Chondrocyte (in vitro differentiated cells): ENCODE data around the gene SORCS1. TPM values are rescaled to one million over a fixed set of nuclear protein-coding genes. Genes with fewer than 3 reads are reported as not detected.

ENCODE experiments used
- DNase-seq: peaks from one replicate; pipeline ENCODE4 v3.0.0; 2021; ENCODE audit warnings: mixed read lengths, low spot score
- H3K27ac Mint-ChIP-seq: one replicate; pipeline ENCODE4 v1.8.0; 2021; ENCODE audit warnings: mild to moderate bottlenecking, moderate library complexity, mixed read lengths; ENCODE audit not compliant: unreplicated experiment
- H3K27me3 Mint-ChIP-seq: 2 replicates; pipeline ENCODE4 v1.8.0; 2021; ENCODE audit warnings: low read depth, mixed read lengths
- H3K36me3 Mint-ChIP-seq: 2 replicates; pipeline ENCODE4 v1.8.0; 2021; ENCODE audit warnings: low read depth, mixed read lengths
- H3K4me1 Mint-ChIP-seq: 2 replicates; pipeline ENCODE4 v1.8.0; 2021; ENCODE audit warnings: low read depth, mild to moderate bottlenecking, mixed read lengths
- H3K4me3 Mint-ChIP-seq: one replicate; pipeline ENCODE4 v1.8.0; 2021; ENCODE audit warnings: mild to moderate bottlenecking, moderate library complexity, mixed read lengths; ENCODE audit not compliant: unreplicated experiment
- H3K9me3 Mint-ChIP-seq: 2 replicates; pipeline ENCODE4 v1.8.0; 2021; ENCODE audit warnings: low read depth, mixed read lengths
- CTCF ChIP-seq: fragments of 200-600 bp; sonication (generic); IDR thresholded peaks from 2 replicates; pipeline ENCODE4 v1.5.0; 2021; ENCODE audit warnings: antibody characterized with exemption, mild to moderate bottlenecking, moderate library complexity
- total RNA-seq: library from RNA; stranded (reverse); gene quantifications from 3 replicates; pipeline ENCODE4 v1.2.1, GENCODE V29; 2021

SORCS1 gene
- total RNA-seq, 1 donor from 2014 or later = not detected

- no peak for TF ChIP-seq CTCF
- no peaks in the 10 kb centered on the region for H3K9me3 Mint-ChIP-seq
- DNase-seq = no peak
- peaks cover 4% of the 10 kb centered on the region for H3K4me1 Mint-ChIP-seq
- H3K4me3 Mint-ChIP-seq = no peak overlapping the region
- H3K27me3 Mint-ChIP-seq = no peaks in the 10 kb centered on the region
- H3K27ac Mint-ChIP-seq = no peak overlapping the region
- H3K36me3 Mint-ChIP-seq = no peaks in the 10 kb centered on the region
Observed at GRCh38 chr10:106972381-106972780, 192.1 kb downstream of the SORCS1 start.

- Mint-ChIP-seq H3K4me3 (no peak overlapping the region), H3K27me3 (no peaks in the 10 kb centered on the region), H3K27ac (no peak overlapping the region), H3K9me3 (no peaks in the 10 kb centered on the region), H3K4me1 (peaks cover 4% of the 10 kb centered on the region), H3K36me3 (no peaks in the 10 kb centered on the region)
- no peak for TF ChIP-seq CTCF
- no peak for DNase-seq
Observed at GRCh38 chr10:106971411-106971831, 193.1 kb downstream of the SORCS1 start.

GRCh38 chr10:106967452-106967851, 197.1 kb downstream of the SORCS1 start:
- no peak for DNase-seq
- Mint-ChIP-seq H3K36me3 (no peaks in the 10 kb centered on the region), H3K4me3 (no peak overlapping the region), H3K4me1 (peaks cover 4% of the 10 kb centered on the region), H3K9me3 (no peaks in the 10 kb centered on the region), H3K27me3 (no peaks in the 10 kb centered on the region), H3K27ac (no peak overlapping the region)
- TF ChIP-seq CTCF = no peak

- no peaks in the 10 kb centered on the region for H3K36me3 Mint-ChIP-seq
- H3K4me3 Mint-ChIP-seq = no peak overlapping the region
- no peak overlapping the region for H3K27ac Mint-ChIP-seq
- H3K27me3 Mint-ChIP-seq = peaks cover 5% of the 10 kb centered on the region
- no peak for TF ChIP-seq CTCF
- H3K4me1 Mint-ChIP-seq = no peaks in the 10 kb centered on the region
- no peak for DNase-seq
- H3K9me3 Mint-ChIP-seq = no peaks in the 10 kb centered on the region
Observed at GRCh38 chr10:106960812-106961211, 203.7 kb downstream of the SORCS1 start.

- Mint-ChIP-seq H3K4me1 (no peaks in the 10 kb centered on the region), H3K27ac (no peak overlapping the region), H3K36me3 (no peaks in the 10 kb centered on the region), H3K4me3 (no peak overlapping the region), H3K27me3 (peaks cover 5% of the 10 kb centered on the region), H3K9me3 (no peaks in the 10 kb centered on the region)
- DNase-seq = no peak
- no peak for TF ChIP-seq CTCF
Observed at GRCh38 chr10:106959521-106959920, 205.0 kb downstream of the SORCS1 start.
